CD4-positive, alpha-beta T cell treated with Interferon alpha-2 for 1 hour (primary cell): ENCODE data around the gene ITGAV.

ENCODE experiments used
- DNase-seq, 2 donors: peaks; one replicate each; pipeline ENCODE4 v3.0.0-alpha.2; 2020 to 2022

ITGAV gene

DNA sequence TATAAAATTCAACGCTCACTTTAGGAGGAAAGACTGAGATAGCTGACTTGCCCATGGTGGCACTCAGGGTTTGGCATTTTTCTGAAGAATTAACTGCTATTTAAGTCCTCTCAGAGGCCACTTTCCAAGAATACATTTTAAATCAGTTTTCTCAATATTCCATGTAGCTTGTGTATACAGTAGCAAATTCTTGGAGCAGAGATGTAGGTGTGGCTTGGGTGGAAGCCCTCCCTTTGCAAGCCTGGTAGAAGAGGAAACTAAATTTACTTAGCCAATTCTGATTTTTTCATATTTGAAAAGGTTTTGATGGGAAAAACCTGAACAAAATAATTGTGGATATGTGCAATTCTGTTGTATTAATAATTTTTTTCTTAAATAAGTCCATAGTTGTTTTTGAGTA is 14.0 kb upstream of the ITGAV start:
- no peak for DNase-seq

DNA sequence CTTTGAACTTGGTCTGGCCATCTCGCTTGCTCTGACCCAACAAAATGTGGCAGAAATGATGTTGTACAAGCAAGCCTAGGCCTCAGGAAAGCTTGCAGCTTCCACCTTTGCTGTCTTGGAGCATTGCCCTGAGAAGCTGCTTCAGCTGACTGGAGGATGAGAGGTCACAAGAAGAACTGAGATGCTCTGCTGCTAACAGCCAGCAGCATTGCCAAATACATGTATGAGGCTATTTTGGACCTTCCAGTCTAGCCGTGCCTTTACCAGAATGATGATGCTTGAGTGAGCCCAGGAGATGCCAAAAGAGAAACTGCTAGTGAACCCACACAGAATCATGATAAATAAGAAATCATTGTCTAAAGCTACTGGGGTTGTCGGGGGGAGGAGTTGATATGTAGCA is 13.2 kb upstream of the ITGAV start:
- no peak for DNase-seq

DNA sequence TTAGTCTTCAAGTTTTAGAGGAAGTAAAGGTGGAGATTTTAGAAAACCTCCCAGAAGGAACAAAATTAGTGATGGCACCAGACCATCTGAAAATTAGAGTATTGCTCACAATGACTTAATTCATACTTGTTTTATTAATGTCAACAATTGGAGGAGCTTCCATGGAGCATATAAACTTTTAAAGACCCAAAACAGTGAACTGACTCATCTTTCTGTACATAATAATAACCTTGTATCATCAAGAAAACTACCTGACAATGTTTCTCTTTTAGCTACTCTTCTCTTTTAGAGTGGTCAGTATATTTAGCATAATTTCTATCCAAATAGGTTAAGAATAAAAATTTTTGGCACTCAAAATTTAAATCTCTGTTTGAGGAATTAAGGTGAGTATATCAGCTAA is 7.2 kb upstream of the ITGAV start:
- no peak for DNase-seq

DNA sequence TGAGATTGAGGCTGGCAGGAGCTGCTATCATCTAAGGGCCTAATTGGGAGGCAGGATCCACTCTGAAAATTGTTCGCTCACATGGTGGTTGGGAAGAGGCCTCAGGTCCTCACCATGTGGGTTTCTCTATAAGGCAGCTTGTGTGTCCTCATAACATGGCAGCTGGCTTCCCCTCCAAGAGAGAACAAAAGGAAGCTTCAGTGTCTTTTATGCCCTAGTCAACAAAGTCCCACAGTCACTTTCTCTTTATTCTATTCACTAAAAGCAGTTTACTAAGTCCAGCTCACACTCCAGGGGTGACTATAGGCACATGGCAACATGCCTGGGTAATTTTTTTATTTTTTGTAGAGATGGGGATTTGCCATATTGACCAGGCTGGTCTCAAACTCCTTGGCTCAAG is 5.8 kb upstream of the ITGAV start:
- no peak for DNase-seq

DNA sequence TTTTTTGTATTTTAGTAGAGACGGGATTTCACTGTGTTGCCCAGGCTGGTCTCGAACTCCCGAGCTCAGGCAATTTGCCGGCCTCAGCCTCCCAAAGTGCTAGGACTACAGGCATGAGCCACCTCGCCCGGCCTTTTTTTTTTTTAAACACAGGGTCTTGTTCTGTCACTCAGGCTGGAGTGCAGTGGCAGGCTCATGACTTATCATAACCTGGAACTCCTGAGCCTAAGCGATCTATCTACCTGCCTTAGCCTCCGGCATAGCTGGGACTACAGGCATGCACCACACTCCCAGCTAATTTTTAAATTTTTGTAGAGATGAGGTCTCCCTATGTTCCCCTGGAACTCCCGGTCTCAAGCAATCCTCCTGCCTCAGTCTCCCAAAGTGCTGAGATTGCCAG is 1.4 kb upstream of the ITGAV start:
- DNase-seq: no peak

DNA sequence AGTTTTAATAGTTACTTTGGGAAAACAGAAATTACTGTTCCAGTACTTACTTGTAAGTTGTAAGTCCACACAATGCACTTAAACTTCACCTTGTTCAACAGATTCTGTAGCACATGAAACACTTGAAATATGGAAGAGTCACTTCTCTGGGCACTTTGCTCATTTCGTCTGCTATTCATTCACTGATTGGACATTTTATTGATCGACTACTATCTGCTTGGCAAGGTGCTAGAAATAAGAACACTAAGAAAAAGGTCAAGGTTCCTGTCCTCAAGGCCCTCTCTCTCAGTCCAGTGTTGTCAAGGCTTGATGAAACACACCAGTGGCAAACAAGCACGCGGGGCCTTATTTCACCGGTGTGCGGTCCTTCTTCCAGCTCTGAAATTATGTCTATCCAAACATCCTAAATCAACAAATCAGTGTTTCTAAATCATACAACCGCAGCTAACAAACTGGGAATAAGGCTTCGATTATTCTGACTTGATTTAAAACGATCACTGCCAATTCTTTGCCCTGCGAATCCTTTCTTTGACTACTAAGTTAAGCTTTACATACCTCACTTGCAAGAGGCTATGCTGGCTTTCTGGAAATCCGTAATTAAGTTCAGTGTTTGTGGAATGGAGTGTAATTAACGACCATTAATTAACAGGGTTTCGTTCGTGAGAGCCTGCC is 780 bp upstream of the ITGAV start:
- DNase-seq: no peak

DNA sequence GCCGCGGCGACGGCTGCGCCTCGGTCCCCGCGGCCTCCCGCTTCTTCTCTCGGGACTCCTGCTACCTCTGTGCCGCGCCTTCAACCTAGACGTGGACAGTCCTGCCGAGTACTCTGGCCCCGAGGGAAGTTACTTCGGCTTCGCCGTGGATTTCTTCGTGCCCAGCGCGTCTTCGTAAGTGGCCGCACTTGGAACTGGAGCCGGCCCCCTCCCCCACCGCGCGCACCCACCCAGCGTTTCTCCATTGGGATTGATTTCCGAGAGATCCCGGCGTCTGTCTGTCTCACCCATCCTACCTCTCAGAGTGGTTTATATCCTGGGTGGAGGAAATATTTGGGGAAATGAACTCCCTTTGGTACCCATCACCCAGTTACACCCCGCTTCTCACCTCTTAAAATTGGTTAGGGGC is 498 bp downstream of the ITGAV start:
- DNase-seq: no peak

GRCh38 chr2:186590759-186591505 is 1.1 kb downstream of the ITGAV start:
- peak in 1 of 2 donors; percentile 35 for DNase-seq

DNA sequence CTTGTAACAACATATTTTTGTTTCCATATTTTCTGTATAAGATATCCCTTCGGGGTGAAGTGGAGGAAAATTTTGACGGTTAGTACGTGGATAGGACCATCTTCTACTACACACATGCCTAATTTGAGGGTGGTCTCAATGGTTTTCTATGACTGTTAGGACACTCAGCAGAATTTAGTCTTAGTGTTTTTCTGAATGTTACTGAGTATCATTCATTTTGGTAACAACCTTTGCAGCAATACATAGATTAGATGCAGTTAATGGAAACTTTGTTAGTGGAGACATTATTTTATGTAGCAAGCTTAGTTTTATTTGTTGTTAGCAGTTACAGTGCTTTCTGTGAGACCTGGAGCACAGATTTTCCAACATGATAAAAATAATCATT is 1.6 kb downstream of the ITGAV start:
- DNase-seq: no peak

DNA sequence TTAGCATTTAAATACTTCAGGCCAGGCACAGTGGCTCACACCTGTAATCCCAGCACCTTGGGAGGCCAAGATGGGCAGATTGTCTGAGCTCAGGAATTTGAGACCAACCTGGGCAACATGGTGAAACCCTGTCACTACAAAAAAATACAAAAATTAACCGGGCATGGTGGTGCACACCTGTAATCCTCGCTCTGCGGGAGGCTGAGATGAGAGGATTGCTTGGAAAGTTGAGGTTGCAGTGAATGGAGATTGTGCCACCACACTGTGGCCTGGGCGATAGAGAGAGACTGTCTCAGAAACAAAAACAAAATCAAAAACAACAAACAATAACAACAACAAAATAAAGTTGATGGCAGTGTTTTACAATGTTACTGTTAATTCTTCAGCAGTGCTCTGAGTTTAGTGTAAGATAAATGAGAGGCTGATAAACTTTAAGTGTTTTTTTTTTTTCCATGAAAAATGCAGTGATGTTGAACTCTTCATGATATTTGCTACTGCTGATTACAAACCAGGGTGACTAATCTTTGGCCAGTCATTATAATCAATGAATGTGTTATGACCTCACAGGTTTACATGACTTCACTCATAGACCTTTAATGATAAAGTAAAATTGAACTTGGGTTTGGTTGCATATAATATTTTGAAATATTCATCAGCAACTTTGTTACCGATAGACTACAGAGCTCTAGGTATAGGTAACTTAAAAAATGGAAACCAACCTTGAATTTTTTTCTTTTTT is 2.5 kb downstream of the ITGAV start:
- DNase-seq: no peak

DNA sequence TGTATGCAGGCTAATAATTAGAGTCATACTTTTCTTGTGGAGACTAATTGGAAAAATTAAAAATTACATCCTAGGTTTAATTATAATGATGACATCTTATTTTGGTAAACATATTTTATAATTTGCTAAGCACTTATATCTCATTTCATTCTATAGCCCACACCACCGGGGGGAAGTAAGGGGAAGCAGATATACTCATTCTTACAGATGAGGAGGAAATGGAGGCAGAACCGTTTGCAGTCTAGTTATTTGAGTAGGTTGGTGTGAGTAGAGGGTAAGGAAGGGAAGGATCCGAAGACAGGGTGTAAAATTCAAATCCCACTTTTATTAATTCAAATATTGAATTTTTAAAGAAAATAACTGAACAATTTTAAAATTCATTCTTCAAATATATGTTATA is 3.7 kb downstream of the ITGAV start:
- no peak for DNase-seq

- DNase-seq: no peak
Measured at GRCh38 chr2:186594001-186594722, 4.3 kb downstream of the ITGAV start.

DNA sequence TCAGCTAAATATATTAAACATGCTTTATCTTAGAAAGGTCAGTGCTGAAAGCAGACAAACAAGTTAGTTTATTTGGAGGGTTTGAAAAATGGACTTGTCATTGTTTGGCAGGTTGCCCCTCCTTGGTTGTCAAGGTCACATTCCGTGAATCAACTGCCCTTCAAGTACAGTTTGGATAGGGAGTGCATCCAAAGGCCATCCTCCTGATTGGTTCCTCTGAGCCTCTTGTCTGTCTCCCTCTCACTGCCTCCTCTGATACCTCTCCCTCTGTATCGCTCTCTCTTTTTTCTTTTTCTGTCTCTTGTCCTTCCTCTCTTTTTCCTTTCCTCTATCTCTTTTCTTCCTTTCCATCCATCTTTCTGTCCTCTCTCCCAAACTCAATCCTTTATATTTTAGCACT is 5.4 kb downstream of the ITGAV start:
- DNase-seq: no peak

- DNase-seq: no peak
Measured at GRCh38 chr2:186599186-186599778, 9.4 kb downstream of the ITGAV start.

GRCh38 chr2:186603286-186603685 is 13.4 kb downstream of the ITGAV start:
- DNase-seq: no peak

GRCh38 chr2:186605041-186605440 is 15.2 kb downstream of the ITGAV start:
- DNase-seq: no peak

- no peak for DNase-seq
Measured at GRCh38 chr2:186607660-186608324, 17.9 kb downstream of the ITGAV start.

GRCh38 chr2:186610785-186611184 is 20.9 kb downstream of the ITGAV start:
- no peak for DNase-seq

DNA sequence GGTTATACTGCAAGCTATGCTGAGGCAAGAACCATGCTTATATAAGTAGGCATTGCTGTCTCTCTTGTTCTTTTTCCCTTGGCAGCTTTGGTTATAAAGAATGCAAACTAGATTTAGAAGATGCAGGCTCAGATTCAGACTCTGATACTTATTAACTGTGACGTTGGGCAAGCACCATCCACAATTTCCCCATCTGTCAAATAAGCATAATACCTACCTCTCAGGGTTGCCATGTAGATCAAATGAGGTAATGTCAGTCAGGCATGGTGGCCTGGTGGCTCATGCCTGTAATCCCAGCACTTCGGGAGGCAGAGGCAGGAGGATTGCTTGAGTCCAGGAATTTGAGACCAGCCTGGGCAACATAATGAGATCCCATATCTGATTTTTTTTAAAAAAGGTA is 21.7 kb downstream of the ITGAV start:
- no peak for DNase-seq

DNA sequence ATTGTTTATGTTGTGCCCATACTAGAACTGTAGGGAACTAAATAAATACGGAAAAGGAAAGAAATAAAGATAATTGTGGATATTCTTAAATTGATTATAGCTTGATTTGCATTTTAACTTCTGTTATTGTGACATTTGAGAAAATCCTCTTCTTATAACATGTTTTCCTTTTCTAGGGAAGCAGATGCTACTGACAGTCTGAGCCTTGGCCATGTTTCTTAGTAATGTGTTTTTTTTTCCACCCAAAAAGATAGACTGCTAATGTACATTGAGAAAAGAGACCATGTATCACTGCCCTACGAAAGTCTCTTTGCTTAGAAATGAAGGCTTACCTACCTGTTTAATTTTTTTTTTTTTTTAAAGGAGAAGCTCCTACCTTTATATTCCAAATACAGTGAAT is 22.2 kb downstream of the ITGAV start:
- no peak for DNase-seq

DNA sequence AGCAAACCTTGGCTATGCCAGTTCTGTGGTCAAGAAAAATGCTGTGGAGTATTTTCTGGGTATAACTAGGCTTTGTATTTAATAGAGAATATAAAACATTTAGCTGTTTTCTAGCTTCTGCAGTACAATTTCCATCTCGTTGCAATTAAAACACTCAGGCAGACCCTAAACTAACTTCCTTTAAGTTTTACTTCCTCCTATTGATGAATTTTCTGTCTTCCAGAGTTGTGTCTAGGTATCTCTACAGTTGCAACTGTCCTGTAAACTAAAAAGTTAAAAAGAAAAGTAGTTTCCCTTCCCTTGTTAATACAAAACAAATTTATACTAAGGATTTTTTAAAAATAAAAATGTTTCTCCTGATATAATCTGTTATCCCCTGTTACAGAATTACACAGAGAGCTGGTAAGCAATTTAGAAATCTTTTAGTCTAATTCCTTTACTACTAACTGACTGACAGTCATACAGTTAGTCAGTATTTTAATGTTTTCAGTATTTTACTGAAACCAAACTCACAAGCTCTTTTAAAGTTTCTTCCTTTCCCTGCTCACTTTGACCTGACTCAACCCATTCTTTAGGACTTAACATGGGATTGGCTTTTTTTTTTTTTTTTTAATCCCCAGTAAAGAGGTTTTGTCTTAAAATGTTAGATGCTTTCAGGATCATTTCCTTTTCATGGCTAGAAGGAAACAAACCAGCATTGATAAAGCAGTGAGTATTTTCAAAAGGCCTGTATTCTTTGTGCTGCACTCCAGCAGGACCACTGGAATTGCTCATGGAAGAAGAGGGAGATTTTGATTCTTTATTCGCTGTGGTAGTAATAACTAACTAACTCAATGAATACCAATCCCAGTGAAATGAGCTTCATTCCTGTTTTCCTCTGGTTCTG is 22.9 kb downstream of the ITGAV start:
- no peak for DNase-seq
